SK-N-SH treated with all-trans-retinoic acid at 6 μM for 48 hours (cell line): ENCODE results near the gene UBL4B.

Experiments used
- ATAC-seq: fragments of 200-7000 bp; cut with Tn5 transposase; 3 replicates; pipeline ENCODE4 v1.9.1; 2020; ENCODE audit warnings: mild to moderate bottlenecking, moderate library complexity
- ARNTL ChIP-seq: fragments of 450-650 bp; formaldehyde crosslinking; IDR thresholded peaks from 2 replicates; pipeline ENCODE4 v1.5.0; 2020; ENCODE audit warnings: low read depth, mild to moderate bottlenecking, moderate library complexity, borderline replicate concordance
- BACH2 ChIP-seq: fragments of 250-450 bp; sonication (Bioruptor Pico); IDR thresholded peaks from 2 replicates; pipeline ENCODE4 v1.9.0; 2021; ENCODE audit warnings: mild to moderate bottlenecking, borderline replicate concordance
- CSDC2 ChIP-seq: fragments of 250-450 bp; sonication (Bioruptor Pico); IDR thresholded peaks from 2 replicates; pipeline ENCODE4 v1.5.0; 2020; ENCODE audit warnings: mild to moderate bottlenecking, moderate library complexity
- ESRRG ChIP-seq: fragments of 250-450 bp; sonication (Bioruptor Pico); IDR thresholded peaks from 2 replicates; pipeline ENCODE4 v1.6.1; 2021; ENCODE audit warnings: mild to moderate bottlenecking
- GLIS3 ChIP-seq: fragments of 250-450 bp; sonication (Bioruptor Pico); IDR thresholded peaks from 2 replicates; pipeline ENCODE4 v1.5.0; 2020; ENCODE audit warnings: mild to moderate bottlenecking, moderate library complexity
- ISL1 ChIP-seq: fragments of 250-450 bp; sonication (Bioruptor Pico); IDR thresholded peaks from 2 replicates; pipeline ENCODE4 v2.1.2; 2022; ENCODE audit warnings: mild to moderate bottlenecking, moderate library complexity
- OSR1 ChIP-seq: fragments of 250-450 bp; sonication (Bioruptor Pico); IDR thresholded peaks from 2 replicates; pipeline ENCODE4 v1.8.0; 2022; ENCODE audit warnings: moderate library complexity, mild to moderate bottlenecking, inconsistent platforms
- PPARA ChIP-seq: fragments of 250-450 bp; sonication (Bioruptor Pico); IDR thresholded peaks from 2 replicates; pipeline ENCODE4 v1.5.0; 2020; ENCODE audit warnings: mild to moderate bottlenecking, borderline replicate concordance
- RARB ChIP-seq: fragments of 250-450 bp; sonication (Bioruptor Pico); IDR thresholded peaks from 2 replicates; pipeline ENCODE4 v1.8.0; 2021; ENCODE audit warnings: mild to moderate bottlenecking, moderate library complexity
- SNAI2 ChIP-seq: fragments of 250-450 bp; sonication (Bioruptor Pico); IDR thresholded peaks from 2 replicates; pipeline ENCODE4 v1.5.0; 2020; ENCODE audit warnings: mild to moderate bottlenecking, moderate library complexity
- TCF4 ChIP-seq: fragments of 250-450 bp; sonication (Bioruptor Pico); IDR thresholded peaks from 2 replicates; pipeline ENCODE4 v1.8.0; 2021; ENCODE audit warnings: mild to moderate bottlenecking, moderate library complexity, borderline replicate concordance
- TOX ChIP-seq: fragments of 250-450 bp; sonication (Bioruptor Pico); IDR thresholded peaks from 2 replicates; pipeline ENCODE4 v1.8.0; 2021; ENCODE audit warnings: mild to moderate bottlenecking, moderate library complexity, borderline replicate concordance
- ZC3H10 ChIP-seq: fragments of 250-450 bp; sonication (Bioruptor Pico); IDR thresholded peaks from 2 replicates; pipeline ENCODE4 v1.5.1; 2021; ENCODE audit warnings: mild to moderate bottlenecking, moderate library complexity
- ZFP3 ChIP-seq: fragments of 250-450 bp; sonication (Bioruptor Pico); IDR thresholded peaks from 2 replicates; pipeline ENCODE4 v1.5.0; 2020; ENCODE audit warnings: mild to moderate bottlenecking, moderate library complexity
- ZNF70 ChIP-seq: fragments of 450-650 bp; formaldehyde crosslinking; IDR thresholded peaks from 2 replicates; pipeline ENCODE4 v1.5.0; 2020; ENCODE audit warnings: mild to moderate bottlenecking, moderate library complexity
- ZNF8 ChIP-seq: fragments of 450-650 bp; formaldehyde crosslinking; IDR thresholded peaks from 2 replicates; pipeline ENCODE4 v1.5.0; 2020; ENCODE audit warnings: mild to moderate bottlenecking, moderate library complexity
- TF ChIP-seq, protein P1 (sequence below): fragments of 250-450 bp; sonication (Bioruptor Pico); IDR thresholded peaks from 2 replicates; pipeline ENCODE4 v1.8.0; 2020; ENCODE audit warnings: mild to moderate bottlenecking, moderate library complexity, borderline replicate concordance
- TF ChIP-seq, protein P2 (sequence below): fragments of 250-450 bp; sonication (Bioruptor Pico); IDR thresholded peaks from 2 replicates; pipeline ENCODE4 v1.8.0; 2021; ENCODE audit warnings: low read depth, mild to moderate bottlenecking, moderate library complexity, borderline replicate concordance
- TF ChIP-seq, protein P3 (sequence below): fragments of 250-450 bp; sonication (Bioruptor Pico); IDR thresholded peaks from 2 replicates; pipeline ENCODE4 v1.5.0; 2020; ENCODE audit warnings: mild to moderate bottlenecking, moderate library complexity
- TF ChIP-seq, protein P4 (sequence below): fragments of 250-450 bp; sonication (Bioruptor Pico); IDR thresholded peaks from 2 replicates; pipeline ENCODE4 v1.5.1; 2021; ENCODE audit warnings: mild to moderate bottlenecking, moderate library complexity

The UBL4B gene

DNA sequence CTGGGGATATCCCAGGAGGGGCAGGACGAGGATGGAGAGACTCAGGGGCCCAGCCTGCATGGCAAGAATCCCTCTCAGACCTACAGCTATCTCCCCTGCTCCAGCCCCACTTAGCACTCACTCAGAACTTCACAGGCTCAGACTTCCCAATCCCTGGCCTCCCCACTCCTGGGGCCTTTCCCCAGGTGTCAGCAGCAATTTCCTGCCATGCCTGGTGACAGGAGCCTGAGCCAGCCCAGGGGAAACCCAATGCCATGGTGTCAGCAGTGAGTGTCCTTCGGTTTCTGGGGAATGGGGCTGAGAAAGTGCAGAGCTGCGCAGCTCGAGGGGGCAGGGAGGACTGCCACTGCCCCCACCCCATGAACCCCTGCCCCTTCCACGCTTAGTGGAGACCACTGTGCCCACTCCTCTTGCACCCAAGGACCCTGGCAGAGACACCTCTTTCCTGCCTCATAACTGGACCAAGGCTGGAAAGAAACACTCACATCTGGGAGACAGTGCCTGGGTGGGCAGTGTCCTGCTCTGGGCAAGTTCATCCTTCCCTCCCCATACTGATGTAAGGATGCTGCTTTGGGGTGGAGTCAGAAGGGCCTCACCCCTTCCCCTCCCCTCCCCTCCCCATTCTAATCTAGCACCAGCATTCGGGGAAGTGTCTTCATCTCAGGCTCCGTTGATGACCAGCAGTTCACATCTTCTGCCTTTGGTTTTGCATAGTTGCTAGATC is 17.1 kb upstream of the UBL4B start:
- ATAC-seq, result peak; percentile 89
- no peak for TF ChIP-seq GLIS3 (CRISPR knock-in tag)
- no peak for TF ChIP-seq CSDC2 (CRISPR knock-in tag)
- no peak for TF ChIP-seq ZFP3 (CRISPR knock-in tag)
- TF ChIP-seq RARB (CRISPR knock-in tag), result no peak
- TF ChIP-seq, protein P1, sequence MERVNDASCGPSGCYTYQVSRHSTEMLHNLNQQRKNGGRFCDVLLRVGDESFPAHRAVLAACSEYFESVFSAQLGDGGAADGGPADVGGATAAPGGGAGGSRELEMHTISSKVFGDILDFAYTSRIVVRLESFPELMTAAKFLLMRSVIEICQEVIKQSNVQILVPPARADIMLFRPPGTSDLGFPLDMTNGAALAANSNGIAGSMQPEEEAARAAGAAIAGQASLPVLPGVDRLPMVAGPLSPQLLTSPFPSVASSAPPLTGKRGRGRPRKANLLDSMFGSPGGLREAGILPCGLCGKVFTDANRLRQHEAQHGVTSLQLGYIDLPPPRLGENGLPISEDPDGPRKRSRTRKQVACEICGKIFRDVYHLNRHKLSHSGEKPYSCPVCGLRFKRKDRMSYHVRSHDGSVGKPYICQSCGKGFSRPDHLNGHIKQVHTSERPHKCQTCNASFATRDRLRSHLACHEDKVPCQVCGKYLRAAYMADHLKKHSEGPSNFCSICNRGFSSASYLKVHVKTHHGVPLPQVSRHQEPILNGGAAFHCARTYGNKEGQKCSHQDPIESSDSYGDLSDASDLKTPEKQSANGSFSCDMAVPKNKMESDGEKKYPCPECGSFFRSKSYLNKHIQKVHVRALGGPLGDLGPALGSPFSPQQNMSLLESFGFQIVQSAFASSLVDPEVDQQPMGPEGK (CRISPR knock-in tag), result no peak
- TF ChIP-seq TCF4 (CRISPR knock-in tag), result no peak
- no peak for TF ChIP-seq ZC3H10
- TF ChIP-seq PPARA (CRISPR knock-in tag), result no peak
- TF ChIP-seq BACH2, result no peak
- no peak for TF ChIP-seq ZNF70 (CRISPR knock-in tag)
- TF ChIP-seq SNAI2 (CRISPR knock-in tag), result no peak
- no peak for TF ChIP-seq ISL1 (CRISPR knock-in tag)
- TF ChIP-seq, all 23 proteins: peak for 0

DNA sequence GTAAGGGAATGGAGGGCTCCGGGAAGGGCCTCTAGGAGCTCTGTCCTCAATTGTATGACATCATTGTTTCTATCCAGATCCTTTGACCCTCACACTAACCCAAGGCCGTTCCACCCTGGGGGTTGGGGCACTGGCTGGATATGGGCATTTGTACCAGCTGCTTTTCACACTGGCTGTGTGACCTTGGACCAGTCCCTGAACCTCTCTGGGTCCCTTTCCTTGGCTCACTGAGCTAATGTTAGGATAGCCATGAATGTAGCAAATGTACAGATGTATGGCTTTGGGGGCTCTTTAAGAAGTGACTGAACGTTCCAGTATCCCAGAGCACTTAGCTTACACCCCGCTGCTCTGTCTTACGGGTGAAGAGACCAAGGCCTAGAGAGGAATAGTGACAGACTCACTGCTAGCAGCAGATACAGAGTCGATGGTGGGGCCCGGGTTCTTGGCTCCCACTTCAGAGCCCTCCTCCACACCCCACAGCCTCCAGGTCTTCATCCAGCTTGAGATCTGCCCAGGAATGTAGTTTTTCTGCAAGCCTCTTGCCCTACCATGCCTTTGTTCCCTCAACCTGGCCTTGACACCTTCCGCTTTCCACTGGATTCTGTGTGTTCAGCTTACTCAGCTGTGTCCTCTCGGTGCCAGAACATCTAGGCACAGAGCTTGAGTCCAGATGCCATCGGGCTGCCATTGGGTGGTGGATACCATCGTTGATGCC is 14.6 kb upstream of the UBL4B start:
- no peak for ATAC-seq
- TF ChIP-seq GLIS3 (CRISPR knock-in tag) (peak; percentile 84), ESRRG (no peak), ZC3H10 (peak; percentile 42; the same call in 1 of the 2 replicates), TOX (CRISPR knock-in tag) (no peak; the same call in 1 of the 2 replicates), TCF4 (CRISPR knock-in tag) (no peak), ZNF8 (CRISPR knock-in tag) (0 out of 2 replicates have a peak, but pooled peaks have one; percentile 1), ZNF70 (CRISPR knock-in tag) (no peak), SNAI2 (CRISPR knock-in tag) (peak; percentile 40; the same call in 1 of the 2 replicates), PPARA (CRISPR knock-in tag) (peak; percentile 69; the same call in 1 of the 2 replicates), ARNTL (CRISPR knock-in tag) (no peak)
- TF ChIP-seq, protein P2, sequence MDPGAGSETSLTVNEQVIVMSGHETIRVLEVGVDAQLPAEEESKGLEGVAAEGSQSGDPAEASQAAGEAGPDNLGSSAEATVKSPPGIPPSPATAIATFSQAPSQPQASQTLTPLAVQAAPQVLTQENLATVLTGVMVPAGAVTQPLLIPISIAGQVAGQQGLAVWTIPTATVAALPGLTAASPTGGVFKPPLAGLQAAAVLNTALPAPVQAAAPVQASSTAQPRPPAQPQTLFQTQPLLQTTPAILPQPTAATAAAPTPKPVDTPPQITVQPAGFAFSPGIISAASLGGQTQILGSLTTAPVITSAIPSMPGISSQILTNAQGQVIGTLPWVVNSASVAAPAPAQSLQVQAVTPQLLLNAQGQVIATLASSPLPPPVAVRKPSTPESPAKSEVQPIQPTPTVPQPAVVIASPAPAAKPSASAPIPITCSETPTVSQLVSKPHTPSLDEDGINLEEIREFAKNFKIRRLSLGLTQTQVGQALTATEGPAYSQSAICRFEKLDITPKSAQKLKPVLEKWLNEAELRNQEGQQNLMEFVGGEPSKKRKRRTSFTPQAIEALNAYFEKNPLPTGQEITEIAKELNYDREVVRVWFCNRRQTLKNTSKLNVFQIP (CRISPR knock-in tag), result no peak
- TF ChIP-seq, protein P3, sequence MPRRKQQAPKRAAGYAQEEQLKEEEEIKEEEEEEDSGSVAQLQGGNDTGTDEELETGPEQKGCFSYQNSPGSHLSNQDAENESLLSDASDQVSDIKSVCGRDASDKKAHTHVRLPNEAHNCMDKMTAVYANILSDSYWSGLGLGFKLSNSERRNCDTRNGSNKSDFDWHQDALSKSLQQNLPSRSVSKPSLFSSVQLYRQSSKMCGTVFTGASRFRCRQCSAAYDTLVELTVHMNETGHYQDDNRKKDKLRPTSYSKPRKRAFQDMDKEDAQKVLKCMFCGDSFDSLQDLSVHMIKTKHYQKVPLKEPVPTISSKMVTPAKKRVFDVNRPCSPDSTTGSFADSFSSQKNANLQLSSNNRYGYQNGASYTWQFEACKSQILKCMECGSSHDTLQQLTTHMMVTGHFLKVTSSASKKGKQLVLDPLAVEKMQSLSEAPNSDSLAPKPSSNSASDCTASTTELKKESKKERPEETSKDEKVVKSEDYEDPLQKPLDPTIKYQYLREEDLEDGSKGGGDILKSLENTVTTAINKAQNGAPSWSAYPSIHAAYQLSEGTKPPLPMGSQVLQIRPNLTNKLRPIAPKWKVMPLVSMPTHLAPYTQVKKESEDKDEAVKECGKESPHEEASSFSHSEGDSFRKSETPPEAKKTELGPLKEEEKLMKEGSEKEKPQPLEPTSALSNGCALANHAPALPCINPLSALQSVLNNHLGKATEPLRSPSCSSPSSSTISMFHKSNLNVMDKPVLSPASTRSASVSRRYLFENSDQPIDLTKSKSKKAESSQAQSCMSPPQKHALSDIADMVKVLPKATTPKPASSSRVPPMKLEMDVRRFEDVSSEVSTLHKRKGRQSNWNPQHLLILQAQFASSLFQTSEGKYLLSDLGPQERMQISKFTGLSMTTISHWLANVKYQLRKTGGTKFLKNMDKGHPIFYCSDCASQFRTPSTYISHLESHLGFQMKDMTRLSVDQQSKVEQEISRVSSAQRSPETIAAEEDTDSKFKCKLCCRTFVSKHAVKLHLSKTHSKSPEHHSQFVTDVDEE, result no peak
- TF ChIP-seq, protein P1 (CRISPR knock-in tag), result no peak

DNA sequence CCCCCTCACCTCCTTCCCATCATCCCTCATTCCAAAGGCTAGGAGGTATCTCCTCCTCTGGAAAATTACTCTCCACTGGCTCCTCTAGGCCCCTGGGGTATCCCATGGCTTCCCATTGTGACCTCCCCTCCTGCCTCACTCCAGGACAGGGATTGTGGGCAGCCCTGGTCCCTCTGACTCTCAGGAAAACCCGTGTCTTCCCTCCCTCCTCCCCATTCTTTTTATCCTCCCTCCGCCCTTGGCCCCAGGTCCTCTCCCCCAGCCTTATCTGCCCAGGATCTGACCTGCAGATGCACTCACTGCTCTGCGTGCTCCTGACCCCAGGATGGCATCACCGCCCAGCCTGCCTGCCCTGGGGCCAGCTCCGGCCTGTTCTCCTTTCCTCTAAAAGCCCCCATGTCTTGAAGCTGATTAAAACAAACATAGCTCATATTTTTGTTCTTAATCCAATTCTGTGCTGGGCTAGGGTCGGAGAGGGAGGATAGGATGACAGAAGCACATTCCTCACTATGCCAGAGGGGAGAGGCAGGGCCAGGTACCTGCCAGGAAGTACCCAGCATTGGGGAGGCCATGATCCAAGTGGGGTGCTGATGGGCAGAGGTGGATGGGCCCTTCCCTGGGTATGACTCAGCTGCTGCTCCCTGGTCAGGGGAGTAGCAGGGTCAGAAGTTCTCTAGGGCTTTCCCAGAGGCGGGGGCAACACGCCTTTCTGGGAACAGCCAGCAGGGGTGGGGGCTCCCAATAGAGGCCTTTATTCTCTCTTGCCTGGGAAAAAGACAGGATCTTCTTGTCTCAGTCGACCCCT is 13.8 kb upstream of the UBL4B start:
- ATAC-seq, result peak; percentile 13
- no peak for TF ChIP-seq ARNTL (CRISPR knock-in tag)
- peak; percentile 41; the same call in 1 of the 2 replicates for TF ChIP-seq ZC3H10
- TF ChIP-seq ZNF8 (CRISPR knock-in tag), result no peak; the same call in 1 of the 2 replicates
- TF ChIP-seq SNAI2 (CRISPR knock-in tag), result no peak; the same call in 1 of the 2 replicates
- TF ChIP-seq, protein P2 (CRISPR knock-in tag), result no peak
- peak; percentile 37; the same call in 1 of the 2 replicates for TF ChIP-seq ZFP3 (CRISPR knock-in tag)
- TF ChIP-seq, protein P4, sequence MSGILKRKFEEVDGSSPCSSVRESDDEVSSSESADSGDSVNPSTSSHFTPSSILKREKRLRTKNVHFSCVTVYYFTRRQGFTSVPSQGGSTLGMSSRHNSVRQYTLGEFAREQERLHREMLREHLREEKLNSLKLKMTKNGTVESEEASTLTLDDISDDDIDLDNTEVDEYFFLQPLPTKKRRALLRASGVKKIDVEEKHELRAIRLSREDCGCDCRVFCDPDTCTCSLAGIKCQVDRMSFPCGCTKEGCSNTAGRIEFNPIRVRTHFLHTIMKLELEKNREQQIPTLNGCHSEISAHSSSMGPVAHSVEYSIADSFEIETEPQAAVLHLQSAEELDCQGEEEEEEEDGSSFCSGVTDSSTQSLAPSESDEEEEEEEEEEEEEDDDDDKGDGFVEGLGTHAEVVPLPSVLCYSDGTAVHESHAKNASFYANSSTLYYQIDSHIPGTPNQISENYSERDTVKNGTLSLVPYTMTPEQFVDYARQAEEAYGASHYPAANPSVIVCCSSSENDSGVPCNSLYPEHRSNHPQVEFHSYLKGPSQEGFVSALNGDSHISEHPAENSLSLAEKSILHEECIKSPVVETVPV (CRISPR knock-in tag), result no peak
- 0 out of 2 replicates have a peak, but pooled peaks have one; percentile 45 for TF ChIP-seq CSDC2 (CRISPR knock-in tag)
- TF ChIP-seq ZNF70 (CRISPR knock-in tag), result peak; percentile 74
- 0 out of 2 replicates have a peak, but pooled peaks have one; percentile 12 for TF ChIP-seq OSR1 (CRISPR knock-in tag)
